Measurements from ENCODE around the gene ADRA2C. TPM values are rescaled to one million over a fixed set of nuclear protein-coding genes. Genes with fewer than 3 reads are reported as not detected.

Gene ADRA2C
- total RNA-seq, 2 donors from 2014 or later: 16.0 to 17.3 TPM

- WGBS, 2 experiments (ENCODE audit: insufficient coverage in 1 of 2, insufficient read length in 1 of 2): 40 to 52% methylated on average over 9 to 14 of the region's 14 CpGs
- H3K27ac ChIP-seq (ENCODE audit: low read depth, low read length): no peak overlapping the region
- Mint-ChIP-seq H3K9me3 (peaks cover 15% of the 10 kb centered on the region), H3K36me3 (ENCODE audit: low read depth) (no peaks in the 10 kb centered on the region), H3K27me3 (ENCODE audit: insufficient read depth) (peaks cover 17% of the 10 kb centered on the region), H3K4me3 (peak overlapping the region; percentile 34), H3K4me1 (peaks cover 22% of the 10 kb centered on the region), H3K27ac (peak overlapping the region; percentile 31)
- peaks cover 14% of the 10 kb centered on the region for H3K4me1 ChIP-seq (ENCODE audit: control insufficient read depth, insufficient read depth, low read length)
- no peak for TF ChIP-seq CTCF (conservative IDR thresholded peaks at IDR 0.05)
- no peaks in the 10 kb centered on the region for H3K36me3 ChIP-seq (ENCODE audit: control insufficient read depth, insufficient read depth, low read length)
- peak overlapping the region; percentile 70 for H3K4me3 ChIP-seq (ENCODE audit: low read length)
- no peak for DNase-seq
- no peak overlapping the region for H3K9ac ChIP-seq (ENCODE audit: extremely low read depth, low read length, poor library complexity, severe bottlenecking)
- H3K9me3 ChIP-seq (ENCODE audit: control insufficient read depth, low read length): peaks cover 12% of the 10 kb centered on the region
- peaks cover 3% of the 10 kb centered on the region for H3K27me3 ChIP-seq (ENCODE audit: control insufficient read depth, insufficient read depth, low read length, poor library complexity, severe bottlenecking)
Measured at GRCh38 chr4:3744901-3745300, 21.3 kb upstream of the ADRA2C start.

GRCh38 chr4:3745886-3746656 is 20.1 kb upstream of the ADRA2C start:
- Histone ChIP-seq H3K36me3 (ENCODE audit: control insufficient read depth, insufficient read depth, low read length) (no peaks in the 10 kb centered on the region), H3K9ac (ENCODE audit: extremely low read depth, low read length, poor library complexity, severe bottlenecking) (no peak overlapping the region), H3K4me1 (ENCODE audit: control insufficient read depth, insufficient read depth, low read length) (peaks cover 14% of the 10 kb centered on the region), H3K9me3 (ENCODE audit: control insufficient read depth, low read length) (peaks cover 12% of the 10 kb centered on the region), H3K27ac (ENCODE audit: low read depth, low read length) (no peak overlapping the region), H3K27me3 (ENCODE audit: control insufficient read depth, insufficient read depth, low read length, poor library complexity, severe bottlenecking) (peaks cover 3% of the 10 kb centered on the region), H3K4me3 (ENCODE audit: low read length) (peak overlapping the region; percentile 70)
- Mint-ChIP-seq H3K36me3 (ENCODE audit: low read depth) (no peaks in the 10 kb centered on the region), H3K9me3 (peaks cover 15% of the 10 kb centered on the region), H3K27me3 (ENCODE audit: insufficient read depth) (peaks cover 17% of the 10 kb centered on the region), H3K4me3 (peak overlapping the region; percentile 34), H3K27ac (peak overlapping the region; percentile 36), H3K4me1 (peaks cover 22% of the 10 kb centered on the region)
- TF ChIP-seq CTCF (conservative IDR thresholded peaks at IDR 0.05): no peak
- 76 to 83% methylated on average over 24 to 32 of the region's 32 CpGs for WGBS, 2 experiments (ENCODE audit: insufficient coverage in 1 of 2, insufficient read length in 1 of 2)
- DNase-seq: peak; percentile 77

- peaks cover 17% of the 10 kb centered on the region for H3K27me3 Mint-ChIP-seq (ENCODE audit: insufficient read depth)
- peaks cover 22% of the 10 kb centered on the region for H3K4me1 Mint-ChIP-seq
- peaks cover 3% of the 10 kb centered on the region for H3K27me3 ChIP-seq (ENCODE audit: control insufficient read depth, insufficient read depth, low read length, poor library complexity, severe bottlenecking)
Measured at GRCh38 chr4:3746701-3747580, 19.2 kb upstream of the ADRA2C start.

More at GRCh38 chr4:3746701-3747580, 19.2 kb upstream of the ADRA2C start:
- Mint-ChIP-seq H3K4me3 (no peak overlapping the region), H3K27ac (no peak overlapping the region), H3K9me3 (peaks cover 12% of the 10 kb centered on the region), H3K36me3 (ENCODE audit: low read depth) (no peaks in the 10 kb centered on the region)
- Histone ChIP-seq H3K9me3 (ENCODE audit: control insufficient read depth, low read length) (peaks cover 9% of the 10 kb centered on the region), H3K4me3 (ENCODE audit: low read length) (no peak overlapping the region), H3K9ac (ENCODE audit: extremely low read depth, low read length, poor library complexity, severe bottlenecking) (no peak overlapping the region), H3K4me1 (ENCODE audit: control insufficient read depth, insufficient read depth, low read length) (peaks cover 14% of the 10 kb centered on the region), H3K36me3 (ENCODE audit: control insufficient read depth, insufficient read depth, low read length) (no peaks in the 10 kb centered on the region), H3K27ac (ENCODE audit: low read depth, low read length) (no peak overlapping the region)
- WGBS, 2 experiments (ENCODE audit: insufficient coverage in 1 of 2, insufficient read length in 1 of 2): 82 to 86% methylated on average over 6 to 18 of the region's 23 CpGs
- no peak for DNase-seq
- TF ChIP-seq CTCF (conservative IDR thresholded peaks at IDR 0.05): no peak

Measured in endodermal cell (in vitro differentiated cells).